ENCODE data around the gene PEX5L. TPM values are rescaled to one million over a fixed set of nuclear protein-coding genes. Genes with fewer than 3 reads are reported as not detected.

The PEX5L gene
- total RNA-seq, 1 donor from 2014 or later: not detected

GRCh38 chr3:179775416-179776122 is 261.2 kb downstream of the PEX5L start:
- peaks cover 55% of the 10 kb centered on the region for H3K36me3 Mint-ChIP-seq (ENCODE audit: low read depth)

GRCh38 chr3:179772297-179772696 is 264.4 kb downstream of the PEX5L start:
- DNase-seq (no peak), ATAC-seq (ENCODE audit: low read depth) (no peak)
- ChIA-PET POLR2A (no interaction called here), CTCF (no interaction called here)
- Mint-ChIP-seq H3K4me3 (no peak overlapping the region), H3K36me3 (ENCODE audit: low read depth) (peaks cover 52% of the 10 kb centered on the region), H3K4me1 (peaks cover 9% of the 10 kb centered on the region), H3K9me3 (peaks cover 4% of the 10 kb centered on the region), H3K27ac (no peak overlapping the region), H3K27me3 (no peaks in the 10 kb centered on the region)
- intact Hi-C loops (cut with micrococcal nuclease): no loop called here
- TF ChIP-seq CTCF (IDR thresholded peaks at IDR 0.05): no peak

More at GRCh38 chr3:179775416-179776122, 261.2 kb downstream of the PEX5L start:
- no peak overlapping the region for H3K4me3 Mint-ChIP-seq
- H3K27ac Mint-ChIP-seq: no peak overlapping the region
- no peaks in the 10 kb centered on the region for H3K27me3 Mint-ChIP-seq
- peaks cover 14% of the 10 kb centered on the region for H3K9me3 Mint-ChIP-seq
- no peak for TF ChIP-seq CTCF (IDR thresholded peaks at IDR 0.05)
- H3K4me1 Mint-ChIP-seq: no peaks in the 10 kb centered on the region
- POLR2A ChIA-PET: no interaction called here
- DNase-seq (no peak), ATAC-seq (ENCODE audit: low read depth) (no peak)
- CTCF ChIA-PET: no interaction called here
- intact Hi-C loops (cut with micrococcal nuclease): no loop called here

- no peak overlapping the region for H3K4me3 Mint-ChIP-seq
- peaks cover 9% of the 10 kb centered on the region for H3K4me1 Mint-ChIP-seq
- H3K9me3 Mint-ChIP-seq: peaks cover 4% of the 10 kb centered on the region
- no peak overlapping the region for H3K27ac Mint-ChIP-seq
- ATAC-seq (ENCODE audit: low read depth): no peak
- no peak for DNase-seq
- H3K27me3 Mint-ChIP-seq: no peaks in the 10 kb centered on the region
- ChIA-PET CTCF (no interaction called here), POLR2A (no interaction called here)
- H3K36me3 Mint-ChIP-seq (ENCODE audit: low read depth): peaks cover 55% of the 10 kb centered on the region
- TF ChIP-seq CTCF (IDR thresholded peaks at IDR 0.05): no peak
- intact Hi-C loops (cut with micrococcal nuclease): no loop called here
Measured at GRCh38 chr3:179771797-179772196, 264.9 kb downstream of the PEX5L start.

- Mint-ChIP-seq H3K9me3 (peaks cover 4% of the 10 kb centered on the region), H3K4me1 (peaks cover 9% of the 10 kb centered on the region), H3K27me3 (no peaks in the 10 kb centered on the region), H3K4me3 (no peak overlapping the region), H3K27ac (no peak overlapping the region), H3K36me3 (ENCODE audit: low read depth) (peaks cover 60% of the 10 kb centered on the region)
- DNase-seq (no peak), ATAC-seq (ENCODE audit: low read depth) (no peak)
- intact Hi-C loops (cut with micrococcal nuclease): no loop called here
- TF ChIP-seq CTCF (IDR thresholded peaks at IDR 0.05): no peak
- ChIA-PET POLR2A (no interaction called here), CTCF (no interaction called here)
Measured at GRCh38 chr3:179769411-179770247, 267.1 kb downstream of the PEX5L start.

- TF ChIP-seq CTCF (IDR thresholded peaks at IDR 0.05): no peak
- intact Hi-C loops (cut with micrococcal nuclease): no loop called here
- CTCF ChIA-PET: no interaction called here
- H3K27ac Mint-ChIP-seq: no peak overlapping the region
- POLR2A ChIA-PET: no interaction called here
- no peak for DNase-seq
- H3K27me3 Mint-ChIP-seq: no peaks in the 10 kb centered on the region
- no peak for ATAC-seq (ENCODE audit: low read depth)
- H3K36me3 Mint-ChIP-seq (ENCODE audit: low read depth): peaks cover 58% of the 10 kb centered on the region
- no peaks in the 10 kb centered on the region for H3K9me3 Mint-ChIP-seq
- peaks cover 9% of the 10 kb centered on the region for H3K4me1 Mint-ChIP-seq
- no peak overlapping the region for H3K4me3 Mint-ChIP-seq
Measured at GRCh38 chr3:179768080-179768479, 268.7 kb downstream of the PEX5L start.
